ENCODE measurements around the gene SLC44A1. TPM values are rescaled to one million over a fixed set of nuclear protein-coding genes. Genes with fewer than 3 reads are reported as not detected.

The SLC44A1 gene
- total and polyA plus RNA-seq, 10 of the 15 experiments (the other 5 are each of a cell fraction or from before 2014, with no cell fraction given), result 2.4 to 21.2 (median 12.4) TPM

DNA sequence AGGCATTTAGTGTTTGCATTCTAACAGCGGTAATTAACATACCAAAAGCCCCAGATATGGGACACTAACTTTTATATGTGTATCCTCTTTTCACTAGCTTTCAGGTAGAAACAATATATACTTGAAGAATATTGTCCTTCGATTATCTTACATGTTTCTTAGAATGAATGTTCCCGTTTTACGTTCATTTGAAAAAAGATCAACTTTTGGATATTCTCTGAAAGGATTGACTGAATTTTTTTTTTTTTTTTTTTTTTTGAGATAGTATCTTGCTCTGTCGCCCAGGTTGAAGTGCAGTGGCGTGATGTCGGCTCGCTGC, 171.2 kb downstream of the SLC44A1 start:
- CTCF ChIA-PET, result interaction anchor here (0.6 to 7.3 kb wide), 31 partner anchors 10 to 1302 kb away, joined by 3 to 66 read pairs (median 4); no protein-coding TSS in a partner anchor
- Histone ChIP-seq H3K4me2 (ENCODE audit: control insufficient read depth, insufficient read depth) (no peak overlapping the region), H3K27me3 (replicated peaks in 1 of 2; ENCODE audit: control insufficient read depth in 2 of 2, insufficient read depth in 2 of 2, low read length in 1 of 2) (no peaks in the 10 kb centered on the region), H3K27ac (ENCODE audit: control insufficient read depth, insufficient read depth) (no peak overlapping the region), H3K9me3 (replicated peaks; ENCODE audit: control insufficient read depth, insufficient read depth, low read length) (no peaks in the 10 kb centered on the region; the same call in 2 of the 3 replicates), H2AFZ (ENCODE audit: control insufficient read depth, low read depth, low read length) (no peak overlapping the region), H3K79me2 (ENCODE audit: control insufficient read depth, insufficient read depth, low read length) (no peaks in the 10 kb centered on the region), H3K4me3 (no peak overlapping the region), H3K9ac (ENCODE audit: control insufficient read depth, insufficient read depth, low read length) (no peak overlapping the region), H3K4me1 (ENCODE audit: control insufficient read depth, insufficient read depth, low read length) (peaks cover 9% of the 10 kb centered on the region), H3K36me3 (ENCODE audit: control insufficient read depth in 2 of 2, insufficient read depth in 2 of 2, low read length in 1 of 2) (no peaks in the 10 kb centered on the region), H4K20me1 (ENCODE audit: control insufficient read depth, insufficient read depth) (no peaks in the 10 kb centered on the region)
- FAIRE-seq (no peak), ATAC-seq (no peak), DNase-seq (ENCODE audit: low read depth, low spot score) (no peak)
- SMC1A ChIA-PET (ENCODE audit: uncharacterized antibody, unreplicated experiment), result interaction anchor here (0.6 to 2.6 kb wide), 18 partner anchors 36 to 895 kb away, joined by 3 to 8 read pairs (median 4); partner anchors contain the start of gene SLC44A1
- WGBS (ENCODE audit: insufficient coverage, insufficient replicate concordance, low lambda C conversion rate, missing lambda C conversion rate), result 77% methylated on average over 8 of the region's 8 CpGs
- RAD21 ChIA-PET (ENCODE audit: unreplicated experiment), result interaction anchor here (0.7 to 3.9 kb wide), 12 partner anchors 27 to 552 kb away, joined by 3 to 22 read pairs (median 3); no protein-coding TSS in a partner anchor
- intact Hi-C loops (cut with micrococcal nuclease; ENCODE audit: unreplicated experiment) (loop anchor here (1.0 to 5.0 kb wide), 5 partner anchors 227 to 635 kb away; partner anchors contain the start of gene ABCA1), in situ Hi-C loops (cut with MboI) (loop anchor here (5.0 kb wide), 3 partner anchors 258 to 638 kb away; no protein-coding TSS in a partner anchor)
- BruUV-seq (replicated peaks), result no TSS peak
- POLR2A ChIA-PET, result interaction anchor here (0.7 kb wide), 1 partner anchor 645 kb away, joined by 9 read pairs; no protein-coding TSS in a partner anchor
- no peak for TF ChIP-seq CHD4 (IDR thresholded peaks at IDR 0.05)
- TF ChIP-seq, protein P1, sequence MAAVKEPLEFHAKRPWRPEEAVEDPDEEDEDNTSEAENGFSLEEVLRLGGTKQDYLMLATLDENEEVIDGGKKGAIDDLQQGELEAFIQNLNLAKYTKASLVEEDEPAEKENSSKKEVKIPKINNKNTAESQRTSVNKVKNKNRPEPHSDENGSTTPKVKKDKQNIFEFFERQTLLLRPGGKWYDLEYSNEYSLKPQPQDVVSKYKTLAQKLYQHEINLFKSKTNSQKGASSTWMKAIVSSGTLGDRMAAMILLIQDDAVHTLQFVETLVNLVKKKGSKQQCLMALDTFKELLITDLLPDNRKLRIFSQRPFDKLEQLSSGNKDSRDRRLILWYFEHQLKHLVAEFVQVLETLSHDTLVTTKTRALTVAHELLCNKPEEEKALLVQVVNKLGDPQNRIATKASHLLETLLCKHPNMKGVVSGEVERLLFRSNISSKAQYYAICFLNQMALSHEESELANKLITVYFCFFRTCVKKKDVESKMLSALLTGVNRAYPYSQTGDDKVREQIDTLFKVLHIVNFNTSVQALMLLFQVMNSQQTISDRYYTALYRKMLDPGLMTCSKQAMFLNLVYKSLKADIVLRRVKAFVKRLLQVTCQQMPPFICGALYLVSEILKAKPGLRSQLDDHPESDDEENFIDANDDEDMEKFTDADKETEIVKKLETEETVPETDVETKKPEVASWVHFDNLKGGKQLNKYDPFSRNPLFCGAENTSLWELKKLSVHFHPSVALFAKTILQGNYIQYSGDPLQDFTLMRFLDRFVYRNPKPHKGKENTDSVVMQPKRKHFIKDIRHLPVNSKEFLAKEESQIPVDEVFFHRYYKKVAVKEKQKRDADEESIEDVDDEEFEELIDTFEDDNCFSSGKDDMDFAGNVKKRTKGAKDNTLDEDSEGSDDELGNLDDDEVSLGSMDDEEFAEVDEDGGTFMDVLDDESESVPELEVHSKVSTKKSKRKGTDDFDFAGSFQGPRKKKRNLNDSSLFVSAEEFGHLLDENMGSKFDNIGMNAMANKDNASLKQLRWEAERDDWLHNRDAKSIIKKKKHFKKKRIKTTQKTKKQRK (IDR thresholded peaks at IDR 0.05; ENCODE audit: low read depth, low read length), result no peak
- TF ChIP-seq TBL1XR1 (IDR thresholded peaks at IDR 0.05; ENCODE audit: low read depth, low read length), result no peak
- TF ChIP-seq, protein P2, sequence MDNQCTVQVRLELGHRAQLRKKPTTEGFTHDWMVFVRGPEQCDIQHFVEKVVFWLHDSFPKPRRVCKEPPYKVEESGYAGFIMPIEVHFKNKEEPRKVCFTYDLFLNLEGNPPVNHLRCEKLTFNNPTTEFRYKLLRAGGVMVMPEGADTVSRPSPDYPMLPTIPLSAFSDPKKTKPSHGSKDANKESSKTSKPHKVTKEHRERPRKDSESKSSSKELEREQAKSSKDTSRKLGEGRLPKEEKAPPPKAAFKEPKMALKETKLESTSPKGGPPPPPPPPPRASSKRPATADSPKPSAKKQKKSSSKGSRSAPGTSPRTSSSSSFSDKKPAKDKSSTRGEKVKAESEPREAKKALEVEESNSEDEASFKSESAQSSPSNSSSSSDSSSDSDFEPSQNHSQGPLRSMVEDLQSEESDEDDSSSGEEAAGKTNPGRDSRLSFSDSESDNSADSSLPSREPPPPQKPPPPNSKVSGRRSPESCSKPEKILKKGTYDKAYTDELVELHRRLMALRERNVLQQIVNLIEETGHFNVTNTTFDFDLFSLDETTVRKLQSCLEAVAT (IDR thresholded peaks at IDR 0.05), result 0 out of 2 replicates have a peak, but pooled peaks have one; percentile 25

All from GM12878 (cell line).